Measurements from ENCODE around the gene IL17D.

Gene IL17D

GRCh38 chr13:20702915-20703779 is at the start of gene IL17D:
TSS of gene IL17D (plus strand) at chr13:20703699. CDS start at chr13:20704002, 303 bp downstream.
- peak within 1 kb of the TSS; percentile 95 for H3K4me3 ChIP-seq (ENCODE audit: low read depth, low read length)
- no peaks in the 10 kb centered on the region for H3K79me2 ChIP-seq (ENCODE audit: control insufficient read depth, insufficient read depth, low read length, unreplicated experiment)
- no peak within 1 kb of the TSS for H3K27ac ChIP-seq (ENCODE audit: low read depth, low read length)
- H3K4me1 ChIP-seq (ENCODE audit: control insufficient read depth, insufficient read depth, low read length, unreplicated experiment), result peaks cover 1% of the 10 kb centered on the region
- H3K27me3 ChIP-seq (ENCODE audit: insufficient read depth, low read length), result no peaks in the 10 kb centered on the region
- H2AFZ ChIP-seq (ENCODE audit: low read length, unreplicated experiment), result peak within 1 kb of the TSS; percentile 76
- no peaks in the 10 kb centered on the region for H3K36me3 ChIP-seq (ENCODE audit: insufficient read depth, low read length)

GRCh38 chr13:20654156-20654555 is 49.3 kb upstream of the IL17D start:
- Histone ChIP-seq H3K79me2 (ENCODE audit: control insufficient read depth, insufficient read depth, low read length, unreplicated experiment) (no peaks in the 10 kb centered on the region), H3K27me3 (ENCODE audit: insufficient read depth, low read length) (no peaks in the 10 kb centered on the region), H3K27ac (ENCODE audit: low read depth, low read length) (peak overlapping the region; percentile 83), H3K36me3 (ENCODE audit: insufficient read depth, low read length) (no peaks in the 10 kb centered on the region), H3K4me1 (ENCODE audit: control insufficient read depth, insufficient read depth, low read length, unreplicated experiment) (peaks cover 16% of the 10 kb centered on the region), H3K4me3 (ENCODE audit: low read depth, low read length) (no peak overlapping the region; the same call in 1 of the 2 replicates), H2AFZ (ENCODE audit: low read length, unreplicated experiment) (no peak overlapping the region)

DNA sequence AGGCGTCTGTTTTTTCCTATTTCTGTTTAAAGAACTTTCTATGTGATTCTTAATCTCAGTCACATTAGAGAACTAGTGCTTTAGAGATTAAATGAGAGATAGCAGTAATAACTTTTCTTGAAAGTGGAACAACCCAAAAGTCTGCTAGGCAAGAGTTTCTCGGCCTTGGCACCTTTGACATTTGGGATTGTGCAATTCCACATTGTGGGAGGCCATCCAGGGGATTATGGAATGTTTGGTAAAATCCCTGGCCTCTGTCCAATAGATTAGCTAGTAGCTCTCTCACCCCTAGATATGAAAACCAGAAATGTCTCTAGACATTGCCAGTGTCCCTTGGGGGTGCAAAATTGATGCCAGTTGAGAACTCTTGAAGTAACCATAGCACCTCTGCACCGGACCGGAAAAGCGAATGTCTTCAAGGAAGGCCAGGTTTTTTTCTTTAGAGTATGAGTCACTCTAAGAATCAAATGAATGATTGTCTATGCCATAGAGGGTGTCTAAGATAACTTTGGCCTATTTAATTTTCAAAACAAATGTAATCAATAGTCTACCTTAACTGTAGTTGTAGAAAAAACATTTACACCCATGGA is 45.0 kb upstream of the IL17D start:
- Histone ChIP-seq H3K4me1 (ENCODE audit: control insufficient read depth, insufficient read depth, low read length, unreplicated experiment) (peaks cover 13% of the 10 kb centered on the region), H3K4me3 (ENCODE audit: low read depth, low read length) (no peak overlapping the region), H3K27ac (ENCODE audit: low read depth, low read length) (no peak overlapping the region), H3K27me3 (ENCODE audit: insufficient read depth, low read length) (no peaks in the 10 kb centered on the region), H3K79me2 (ENCODE audit: control insufficient read depth, insufficient read depth, low read length, unreplicated experiment) (no peaks in the 10 kb centered on the region), H3K36me3 (ENCODE audit: insufficient read depth, low read length) (no peaks in the 10 kb centered on the region), H2AFZ (ENCODE audit: low read length, unreplicated experiment) (no peak overlapping the region)

DNA sequence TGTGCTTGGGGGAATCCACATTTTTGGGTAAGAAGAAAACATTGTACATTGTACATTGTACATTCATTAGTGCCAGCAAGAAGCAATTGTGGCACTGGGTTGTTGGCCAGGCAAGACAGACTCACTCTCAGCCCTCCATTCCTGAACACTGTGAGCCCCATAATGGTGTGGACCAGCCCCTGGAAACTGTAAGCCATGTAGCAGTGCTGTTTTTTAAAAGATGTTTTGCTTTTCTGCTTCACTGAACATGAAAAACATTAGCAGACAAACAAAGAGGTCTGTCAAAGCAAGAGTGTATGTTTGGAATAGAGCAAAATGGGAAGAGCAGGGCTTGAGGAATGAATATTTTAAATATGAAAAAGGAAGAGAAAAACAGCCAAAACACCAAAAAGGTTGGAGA is 39.1 kb upstream of the IL17D start:
- Histone ChIP-seq H2AFZ (ENCODE audit: low read length, unreplicated experiment) (no peak overlapping the region), H3K36me3 (ENCODE audit: insufficient read depth, low read length) (no peaks in the 10 kb centered on the region), H3K27me3 (ENCODE audit: insufficient read depth, low read length) (no peaks in the 10 kb centered on the region), H3K79me2 (ENCODE audit: control insufficient read depth, insufficient read depth, low read length, unreplicated experiment) (no peaks in the 10 kb centered on the region), H3K4me3 (ENCODE audit: low read depth, low read length) (no peak overlapping the region), H3K4me1 (ENCODE audit: control insufficient read depth, insufficient read depth, low read length, unreplicated experiment) (no peaks in the 10 kb centered on the region), H3K27ac (ENCODE audit: low read depth, low read length) (no peak overlapping the region)

DNA sequence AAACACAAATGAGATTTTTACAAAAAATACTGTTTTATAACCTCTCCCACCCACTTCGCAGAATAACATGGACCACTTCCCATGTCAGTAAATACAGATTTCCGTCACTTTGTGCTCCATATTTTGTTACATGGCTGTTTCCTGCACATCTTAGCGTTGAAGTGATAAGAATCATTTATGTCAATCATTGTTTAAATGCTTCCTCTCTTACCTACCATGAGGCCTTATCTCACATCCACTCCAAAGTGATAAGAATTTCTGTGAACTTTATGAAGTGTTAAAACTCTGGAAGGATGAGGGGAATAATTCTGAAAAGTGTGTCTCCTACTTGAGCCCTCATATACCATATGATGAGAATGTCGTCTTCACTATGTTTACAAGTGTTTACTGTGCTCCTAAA is 36.6 kb upstream of the IL17D start:
- H3K4me1 ChIP-seq (ENCODE audit: control insufficient read depth, insufficient read depth, low read length, unreplicated experiment), result no peaks in the 10 kb centered on the region
- H3K79me2 ChIP-seq (ENCODE audit: control insufficient read depth, insufficient read depth, low read length, unreplicated experiment), result no peaks in the 10 kb centered on the region
- no peak overlapping the region for H3K27ac ChIP-seq (ENCODE audit: low read depth, low read length)
- no peaks in the 10 kb centered on the region for H3K27me3 ChIP-seq (ENCODE audit: insufficient read depth, low read length)
- H3K36me3 ChIP-seq (ENCODE audit: insufficient read depth, low read length), result no peaks in the 10 kb centered on the region
- no peak overlapping the region for H3K4me3 ChIP-seq (ENCODE audit: low read depth, low read length)
- H2AFZ ChIP-seq (ENCODE audit: low read length, unreplicated experiment), result no peak overlapping the region

- H3K36me3 ChIP-seq (ENCODE audit: insufficient read depth, low read length), result no peaks in the 10 kb centered on the region
- no peak overlapping the region for H2AFZ ChIP-seq (ENCODE audit: low read length, unreplicated experiment)
- H3K79me2 ChIP-seq (ENCODE audit: control insufficient read depth, insufficient read depth, low read length, unreplicated experiment), result no peaks in the 10 kb centered on the region
- no peaks in the 10 kb centered on the region for H3K27me3 ChIP-seq (ENCODE audit: insufficient read depth, low read length)
- no peak overlapping the region for H3K4me3 ChIP-seq (ENCODE audit: low read depth, low read length)
- H3K27ac ChIP-seq (ENCODE audit: low read depth, low read length), result no peak overlapping the region
- H3K4me1 ChIP-seq (ENCODE audit: control insufficient read depth, insufficient read depth, low read length, unreplicated experiment), result no peaks in the 10 kb centered on the region
Measured at GRCh38 chr13:20667857-20668437, 35.6 kb upstream of the IL17D start.

- Histone ChIP-seq H3K36me3 (ENCODE audit: insufficient read depth, low read length) (no peaks in the 10 kb centered on the region), H3K27me3 (ENCODE audit: insufficient read depth, low read length) (no peaks in the 10 kb centered on the region), H3K79me2 (ENCODE audit: control insufficient read depth, insufficient read depth, low read length, unreplicated experiment) (no peaks in the 10 kb centered on the region), H3K4me3 (ENCODE audit: low read depth, low read length) (no peak overlapping the region), H2AFZ (ENCODE audit: low read length, unreplicated experiment) (no peak overlapping the region), H3K4me1 (ENCODE audit: control insufficient read depth, insufficient read depth, low read length, unreplicated experiment) (no peaks in the 10 kb centered on the region), H3K27ac (ENCODE audit: low read depth, low read length) (no peak overlapping the region)
Measured at GRCh38 chr13:20669162-20669561, 34.3 kb upstream of the IL17D start.

- Histone ChIP-seq H2AFZ (ENCODE audit: low read length, unreplicated experiment) (no peak overlapping the region), H3K4me1 (ENCODE audit: control insufficient read depth, insufficient read depth, low read length, unreplicated experiment) (no peaks in the 10 kb centered on the region)
Measured at GRCh38 chr13:20671789-20672188, 31.7 kb upstream of the IL17D start.

DNA sequence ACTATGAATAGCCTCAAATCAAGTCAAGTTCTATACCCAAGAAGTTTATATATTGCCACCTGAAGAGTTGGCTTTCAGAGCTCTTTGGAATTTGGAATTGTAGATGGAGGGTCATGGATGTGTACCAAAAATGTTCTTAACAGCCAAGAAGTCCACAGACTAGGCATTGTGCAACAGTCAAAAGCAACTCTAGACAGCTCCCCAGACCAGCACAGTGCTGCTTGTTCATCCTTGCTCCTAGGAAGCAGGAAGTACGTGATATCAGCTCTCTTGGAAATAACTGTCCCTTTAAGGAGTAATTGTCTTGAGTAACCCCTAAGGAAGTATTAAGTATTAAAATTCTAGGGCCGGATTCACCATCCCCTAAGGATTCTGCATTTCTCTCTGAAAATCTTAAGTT is 30.7 kb upstream of the IL17D start:
- no peaks in the 10 kb centered on the region for H3K79me2 ChIP-seq (ENCODE audit: control insufficient read depth, insufficient read depth, low read length, unreplicated experiment)
- H3K27me3 ChIP-seq (ENCODE audit: insufficient read depth, low read length), result no peaks in the 10 kb centered on the region
- no peaks in the 10 kb centered on the region for H3K36me3 ChIP-seq (ENCODE audit: insufficient read depth, low read length)
- H3K4me3 ChIP-seq (ENCODE audit: low read depth, low read length), result no peak overlapping the region
- no peak overlapping the region for H3K27ac ChIP-seq (ENCODE audit: low read depth, low read length)
- H2AFZ ChIP-seq (ENCODE audit: low read length, unreplicated experiment), result no peak overlapping the region
- H3K4me1 ChIP-seq (ENCODE audit: control insufficient read depth, insufficient read depth, low read length, unreplicated experiment), result no peaks in the 10 kb centered on the region

More at GRCh38 chr13:20671789-20672188, 31.7 kb upstream of the IL17D start:
- Histone ChIP-seq H3K36me3 (ENCODE audit: insufficient read depth, low read length) (no peaks in the 10 kb centered on the region), H3K27me3 (ENCODE audit: insufficient read depth, low read length) (no peaks in the 10 kb centered on the region), H3K4me3 (ENCODE audit: low read depth, low read length) (no peak overlapping the region), H3K27ac (ENCODE audit: low read depth, low read length) (no peak overlapping the region), H3K79me2 (ENCODE audit: control insufficient read depth, insufficient read depth, low read length, unreplicated experiment) (no peaks in the 10 kb centered on the region)

DNA sequence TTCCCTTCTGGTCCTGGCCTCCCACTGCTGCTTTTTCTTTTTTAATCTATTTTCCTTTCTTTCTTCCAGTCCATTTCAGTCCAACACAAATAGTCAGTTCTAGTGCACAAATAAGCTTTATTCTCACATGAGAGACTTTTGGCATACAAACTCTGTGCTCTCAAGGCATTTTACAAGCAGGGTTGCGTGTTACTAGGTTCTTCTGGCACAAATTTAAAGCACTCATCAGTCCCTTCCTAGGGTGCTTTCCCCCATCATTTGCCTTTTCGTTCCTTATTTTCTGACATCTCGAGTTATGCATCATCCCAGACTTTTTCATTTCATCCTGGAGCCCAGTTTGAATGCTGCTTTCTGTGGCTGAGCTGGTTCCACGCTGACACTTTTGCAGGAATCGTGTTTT is 29.8 kb upstream of the IL17D start:
- Histone ChIP-seq H3K36me3 (ENCODE audit: insufficient read depth, low read length) (no peaks in the 10 kb centered on the region), H3K79me2 (ENCODE audit: control insufficient read depth, insufficient read depth, low read length, unreplicated experiment) (no peaks in the 10 kb centered on the region), H3K27me3 (ENCODE audit: insufficient read depth, low read length) (no peaks in the 10 kb centered on the region), H2AFZ (ENCODE audit: low read length, unreplicated experiment) (no peak overlapping the region), H3K4me3 (ENCODE audit: low read depth, low read length) (no peak overlapping the region), H3K27ac (ENCODE audit: low read depth, low read length) (no peak overlapping the region), H3K4me1 (ENCODE audit: control insufficient read depth, insufficient read depth, low read length, unreplicated experiment) (no peaks in the 10 kb centered on the region)

GRCh38 chr13:20676213-20676612 is 27.3 kb upstream of the IL17D start:
- Histone ChIP-seq H3K36me3 (ENCODE audit: insufficient read depth, low read length) (no peaks in the 10 kb centered on the region), H3K4me1 (ENCODE audit: control insufficient read depth, insufficient read depth, low read length, unreplicated experiment) (peaks cover 2% of the 10 kb centered on the region), H3K4me3 (ENCODE audit: low read depth, low read length) (no peak overlapping the region), H3K27me3 (ENCODE audit: insufficient read depth, low read length) (no peaks in the 10 kb centered on the region), H2AFZ (ENCODE audit: low read length, unreplicated experiment) (no peak overlapping the region), H3K79me2 (ENCODE audit: control insufficient read depth, insufficient read depth, low read length, unreplicated experiment) (no peaks in the 10 kb centered on the region), H3K27ac (ENCODE audit: low read depth, low read length) (no peak overlapping the region)

Data from ACC112 (cell line).